ENCODE data around the gene RBM34.
A peak's percentile ranks its signal among the peaks of the same experiment; 100 is the strongest.
"Not testable (repeated sequence)": the region's sequence is repeated elsewhere in the genome, so short reads cannot be mapped to it uniquely, and the experiment has no call there.

Gene RBM34

DNA sequence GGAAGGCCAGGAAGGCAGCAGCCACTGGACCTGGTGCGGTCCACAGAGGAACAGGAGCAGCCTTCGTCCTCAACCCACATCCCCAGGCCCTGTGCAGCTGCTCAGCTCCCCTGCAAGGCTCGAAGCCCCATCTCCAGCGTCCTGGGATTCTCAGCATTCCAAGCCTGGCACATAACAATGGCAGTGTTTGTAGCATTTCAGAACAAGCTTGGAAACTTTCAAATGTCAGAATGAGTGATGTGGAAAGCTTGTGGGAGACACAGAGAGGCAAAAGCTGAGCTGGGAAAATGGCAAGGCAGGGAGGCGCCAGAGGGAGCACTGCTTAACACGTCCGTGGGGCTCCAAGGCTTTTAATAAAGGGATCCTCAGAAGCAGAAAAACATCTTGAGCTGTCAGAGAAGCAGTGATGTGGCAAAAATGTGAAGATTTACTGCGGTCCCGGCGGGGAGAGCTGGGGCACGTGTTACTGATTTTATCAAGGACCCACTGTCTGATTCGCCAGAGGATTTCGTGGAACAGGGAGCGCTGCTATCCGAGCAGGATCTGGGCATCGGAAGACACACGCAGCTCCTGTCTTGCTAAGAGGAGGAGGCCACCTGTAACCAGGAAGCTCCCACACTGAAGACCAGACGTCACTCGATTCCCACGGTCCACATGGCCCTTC is 70.5 kb downstream of the RBM34 start:
- DNase-seq: no peak

DNA sequence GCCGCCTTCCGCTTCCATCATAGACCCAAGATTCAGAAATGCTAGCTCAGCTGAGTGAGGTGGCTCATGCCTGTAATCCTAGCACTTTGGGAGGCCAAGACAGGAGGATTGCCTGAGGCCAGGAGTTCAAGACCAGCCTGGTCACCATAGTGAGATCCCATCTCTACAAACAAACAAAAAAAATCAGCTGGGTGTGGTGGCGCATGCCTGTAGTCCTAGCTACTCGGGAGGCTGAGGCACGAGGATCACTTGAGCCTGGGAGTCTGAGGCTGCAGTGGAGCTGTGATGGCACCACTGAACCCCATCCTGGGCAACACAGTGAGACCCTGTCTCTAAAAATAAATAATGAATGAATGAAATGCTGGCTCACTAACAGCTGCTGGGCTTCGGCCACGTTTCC is 72.1 kb downstream of the RBM34 start:
- no peak for DNase-seq

DNA sequence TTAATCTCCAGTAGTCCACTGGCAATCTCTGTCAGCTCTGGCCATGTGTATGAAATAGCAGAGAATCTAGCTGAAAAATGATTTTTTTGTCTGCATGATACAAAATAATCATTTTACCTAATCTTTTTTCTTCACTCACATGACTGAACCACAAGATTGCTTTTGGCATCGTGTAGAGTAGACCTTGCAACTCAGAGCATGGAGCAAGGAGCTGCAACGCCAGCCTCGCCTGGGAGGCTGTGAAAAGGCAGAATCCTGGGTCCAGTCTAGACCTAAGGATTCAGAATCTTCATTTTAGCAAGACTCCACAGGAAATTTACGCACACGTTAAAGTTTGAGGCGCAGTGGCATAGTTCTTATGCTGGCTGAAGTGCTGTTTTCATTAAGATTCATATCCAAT is 72.6 kb downstream of the RBM34 start:
- DNase-seq: peak in 1 of 5 experiments; percentile 41

DNA sequence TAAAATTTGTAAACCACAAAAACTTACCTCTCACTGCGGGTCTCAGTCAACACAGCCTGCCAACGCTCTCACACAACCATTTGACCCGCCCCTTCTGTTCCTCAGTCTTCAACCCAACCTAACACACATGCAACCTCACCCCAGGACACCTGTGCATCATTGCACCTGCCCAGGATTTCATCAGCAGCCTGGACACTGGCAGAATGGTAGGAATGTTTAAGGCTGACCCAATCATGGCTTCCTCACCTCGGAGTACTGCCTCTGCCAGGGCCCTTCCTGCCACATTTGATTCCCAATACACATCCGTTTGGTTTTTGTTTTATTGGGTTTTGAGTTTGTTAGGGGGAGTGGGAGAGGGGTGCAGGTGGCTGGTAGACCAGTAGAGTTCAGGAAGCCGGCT is 73.1 kb downstream of the RBM34 start:
- no peak for DNase-seq

DNA sequence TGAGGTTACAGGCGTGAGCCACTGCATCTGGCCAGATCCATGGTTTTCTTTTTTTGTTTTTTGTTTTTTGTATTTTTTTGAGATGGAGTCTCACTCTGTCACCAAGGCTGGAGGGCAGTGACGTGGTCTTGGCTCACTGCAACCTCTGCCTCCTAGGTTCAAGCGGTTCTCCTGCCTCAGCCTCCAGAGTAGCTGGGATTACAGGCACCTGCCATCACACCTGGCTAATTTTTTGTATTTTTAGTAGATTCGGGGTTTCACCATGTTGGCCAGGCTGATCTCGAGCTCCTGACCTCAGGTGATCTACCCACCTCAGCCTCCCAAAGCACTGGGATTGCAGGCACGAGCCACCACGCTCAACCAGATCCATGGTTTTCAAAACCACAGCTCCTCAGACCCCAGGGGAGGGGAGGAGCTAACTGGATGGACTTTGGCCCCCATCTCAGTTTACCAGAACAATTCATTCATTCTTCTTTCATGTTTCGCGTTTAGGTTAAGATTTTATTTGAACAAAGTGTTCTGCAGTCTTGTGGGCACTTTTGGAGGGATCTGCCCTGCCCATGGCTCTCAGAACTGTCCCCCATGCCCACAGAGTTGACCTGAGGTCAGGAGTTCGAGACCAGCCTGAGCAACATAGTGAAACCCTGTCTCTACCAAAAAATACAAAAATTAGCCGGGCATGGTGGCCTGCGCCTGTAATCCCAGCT is 75.5 kb downstream of the RBM34 start:
- not testable (repeated sequence) for DNase-seq

Measured in T-helper 2 cell (primary cell).